SJCRH30 (cell line): Measurements from ENCODE around the gene PPP1R7. TPM values are rescaled to one million over a fixed set of nuclear protein-coding genes. Genes with fewer than 3 reads are reported as not detected.

Experiments
- DNase-seq, 2 experiments: peaks; one replicate each; pipeline ENCODE4 v3.0.0-alpha.2; 2015 to 2020
- H3K27ac ChIP-seq: fragments of 250-450 bp; sonication (Bioruptor Pico); 2 replicates; pipeline ENCODE4 v1.5.1; 2020; ENCODE audit warnings: mild to moderate bottlenecking, moderate library complexity
- H3K27me3 ChIP-seq: fragments of 250-450 bp; sonication (Bioruptor Pico); 2 replicates; pipeline ENCODE4 v1.5.1; 2020; ENCODE audit warnings: mild to moderate bottlenecking, moderate library complexity
- H3K36me3 ChIP-seq: fragments of 250-450 bp; sonication (Bioruptor Pico); 2 replicates; pipeline ENCODE4 v1.5.1; 2020; ENCODE audit warnings: mild to moderate bottlenecking, moderate library complexity
- H3K4me1 ChIP-seq: fragments of 250-450 bp; sonication (Bioruptor Pico); 2 replicates; pipeline ENCODE4 v1.5.1; 2020; ENCODE audit warnings: mild to moderate bottlenecking, moderate library complexity
- H3K4me3 ChIP-seq: fragments of 250-450 bp; sonication (Bioruptor Pico); 2 replicates; pipeline ENCODE4 v1.5.1; 2020; ENCODE audit warnings: mild to moderate bottlenecking, moderate library complexity
- H3K9me3 ChIP-seq: fragments of 250-450 bp; sonication (Bioruptor Pico); replicated peaks from 2 replicates; pipeline ENCODE4 v1.5.1; 2020; ENCODE audit warnings: mild to moderate bottlenecking, moderate library complexity
- total RNA-seq: library from RNA; depleted of rRNA; stranded (reverse); fragments of >200 nt; shearing (Covaris generic); gene quantifications from 2 replicates; pipeline ENCODE4 v1.2.3, GENCODE V29; 2014

Gene PPP1R7
- total RNA-seq, 1 experiment from 2014 or later: 78.6 TPM

DNA sequence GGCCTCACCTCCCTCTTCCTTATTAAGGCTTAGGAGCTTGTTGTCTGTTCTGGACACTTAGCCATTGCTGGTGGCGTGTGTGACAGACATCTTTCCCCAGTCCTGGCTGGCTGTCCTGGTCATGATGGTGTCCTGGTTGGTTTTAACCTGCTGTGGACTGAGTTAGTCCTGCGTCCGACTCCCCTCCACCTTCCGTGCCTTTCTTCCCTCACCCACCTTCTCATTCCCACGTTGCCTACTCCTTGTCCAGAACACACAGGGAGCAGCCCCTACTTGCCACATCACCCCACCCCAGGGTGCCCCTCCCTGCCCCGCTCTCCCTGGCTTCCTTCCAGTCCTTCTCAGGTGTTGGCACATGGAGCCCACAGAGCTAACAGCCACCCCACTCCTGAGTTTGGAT, 47.7 kb downstream of the PPP1R7 start:
- DNase-seq: no peak
- no peak overlapping the region for H3K4me3 ChIP-seq
- no peaks in the 10 kb centered on the region for H3K9me3 ChIP-seq
- H3K36me3 ChIP-seq: no peaks in the 10 kb centered on the region
- H3K4me1 ChIP-seq: no peaks in the 10 kb centered on the region
- 0 out of 2 replicates have a peak, but pooled peaks cover 2% of the 10 kb centered on the region for H3K27me3 ChIP-seq
- no peak overlapping the region for H3K27ac ChIP-seq

DNA sequence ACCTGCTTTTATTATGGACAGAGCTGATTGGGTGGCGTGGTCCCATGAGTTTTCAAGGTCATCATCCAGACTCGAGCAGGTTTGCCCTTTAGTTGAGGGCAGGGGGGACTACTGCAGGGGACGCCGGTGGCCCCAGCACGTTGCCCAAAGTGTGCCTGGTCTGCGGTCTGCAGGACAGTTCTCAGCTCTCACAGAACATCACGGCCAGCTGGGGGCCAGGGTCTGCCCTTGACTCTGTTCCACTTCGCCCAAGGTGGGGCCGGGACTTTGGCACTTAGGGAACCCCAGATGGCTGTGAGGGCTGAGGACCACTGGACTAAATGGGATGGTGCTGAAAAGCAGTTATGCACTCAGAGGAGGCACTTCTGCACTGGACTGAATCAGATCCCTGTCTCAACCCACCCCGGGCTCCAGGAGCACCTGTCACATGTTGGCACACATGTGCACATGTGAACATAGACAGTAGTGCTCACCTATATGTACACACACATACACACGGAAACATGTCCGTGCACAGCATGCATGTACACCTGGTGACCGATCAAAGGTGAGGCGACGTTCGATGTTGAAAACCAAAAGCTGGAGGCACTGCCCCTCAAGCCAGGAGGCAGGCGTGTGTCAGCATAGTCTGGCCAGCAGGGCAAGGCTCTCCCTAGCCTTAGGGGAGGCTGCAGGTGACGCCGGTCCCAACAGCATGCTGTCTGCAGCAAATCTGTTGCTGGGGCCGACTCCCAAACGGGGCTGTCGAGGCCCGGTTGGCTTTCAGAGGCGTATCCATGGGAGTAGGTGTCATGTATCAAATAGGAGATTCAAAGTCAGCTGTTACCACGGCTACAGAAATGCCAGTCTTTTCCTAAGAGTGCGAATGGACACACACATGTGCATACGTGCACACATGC, 48.4 kb downstream of the PPP1R7 start:
- H3K4me3 ChIP-seq: no peak overlapping the region
- no peaks in the 10 kb centered on the region for H3K36me3 ChIP-seq
- H3K27ac ChIP-seq: no peak overlapping the region
- H3K27me3 ChIP-seq: no peaks in the 10 kb centered on the region
- H3K9me3 ChIP-seq: no peaks in the 10 kb centered on the region
- H3K4me1 ChIP-seq: no peaks in the 10 kb centered on the region
- no peak for DNase-seq

DNA sequence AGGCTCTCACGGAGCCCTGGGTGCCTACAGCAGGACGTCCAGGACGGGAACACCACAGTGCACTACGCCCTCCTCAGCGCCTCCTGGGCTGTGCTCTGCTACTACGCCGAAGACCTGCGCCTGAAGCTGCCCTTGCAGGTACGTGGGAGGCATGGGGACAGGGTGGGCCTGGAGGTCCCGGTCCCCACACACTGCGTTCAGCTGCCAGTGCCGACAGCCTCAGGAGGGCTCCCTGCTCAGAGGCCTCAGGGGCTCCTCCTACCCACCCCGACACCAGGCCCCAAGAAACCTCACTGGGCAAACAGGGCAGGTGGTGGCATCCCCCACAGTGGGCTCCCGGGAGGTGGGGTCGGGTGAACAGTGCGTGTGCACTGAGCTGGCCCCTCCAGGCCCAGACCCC, 49.0 kb downstream of the PPP1R7 start:
- Histone ChIP-seq H3K27ac (no peak overlapping the region), H3K4me1 (no peaks in the 10 kb centered on the region), H3K9me3 (no peaks in the 10 kb centered on the region), H3K27me3 (no peaks in the 10 kb centered on the region), H3K4me3 (no peak overlapping the region), H3K36me3 (no peaks in the 10 kb centered on the region)
- no peak for DNase-seq

DNA sequence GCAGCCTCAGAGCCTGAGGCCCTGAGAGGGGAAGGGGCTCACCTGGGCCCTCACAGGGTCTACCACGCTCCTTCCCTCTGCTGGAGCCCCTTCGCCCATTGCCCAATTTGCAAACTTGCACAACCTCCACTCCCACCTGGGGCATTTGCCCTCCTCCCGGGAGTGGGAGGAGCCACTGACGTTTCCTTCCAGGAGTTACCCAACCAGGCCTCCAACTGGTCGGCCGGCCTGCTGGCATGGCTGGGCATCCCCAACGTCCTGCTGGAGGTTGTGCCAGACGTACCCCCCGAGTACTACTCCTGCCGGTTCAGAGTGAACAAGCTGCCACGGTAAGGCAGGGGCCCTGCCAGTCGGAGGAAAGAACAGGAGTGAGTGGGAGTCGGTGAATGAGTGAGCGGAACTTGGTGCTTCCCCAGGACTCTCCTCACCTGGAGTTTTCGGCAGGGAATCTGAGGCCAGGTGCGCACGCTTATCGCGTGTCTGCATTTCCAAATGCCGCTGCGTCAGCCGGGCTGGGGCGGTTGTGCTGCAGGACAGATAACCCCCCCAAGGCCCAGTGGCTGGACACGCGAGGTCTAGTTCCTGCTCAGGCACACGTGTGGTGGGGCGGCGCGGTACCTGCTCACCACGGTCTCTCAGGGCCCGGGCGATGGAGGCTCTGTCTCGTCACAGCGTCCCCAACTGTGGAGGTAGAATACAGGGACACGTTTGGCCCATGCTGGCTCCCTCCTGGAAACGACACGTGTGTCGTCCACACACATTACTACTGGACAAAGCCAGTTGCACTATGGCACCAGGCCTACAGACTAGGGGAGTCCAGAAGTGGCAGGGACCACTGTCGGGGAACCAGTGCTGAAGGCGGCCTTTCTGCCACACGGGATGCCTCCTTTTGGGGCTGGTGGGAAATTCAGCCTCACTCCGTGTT, 49.9 kb downstream of the PPP1R7 start:
- no peaks in the 10 kb centered on the region for H3K4me1 ChIP-seq
- no peaks in the 10 kb centered on the region for H3K27me3 ChIP-seq
- no peak overlapping the region for H3K4me3 ChIP-seq
- no peak overlapping the region for H3K27ac ChIP-seq
- no peak for DNase-seq
- no peaks in the 10 kb centered on the region for H3K9me3 ChIP-seq
- H3K36me3 ChIP-seq: no peaks in the 10 kb centered on the region

DNA sequence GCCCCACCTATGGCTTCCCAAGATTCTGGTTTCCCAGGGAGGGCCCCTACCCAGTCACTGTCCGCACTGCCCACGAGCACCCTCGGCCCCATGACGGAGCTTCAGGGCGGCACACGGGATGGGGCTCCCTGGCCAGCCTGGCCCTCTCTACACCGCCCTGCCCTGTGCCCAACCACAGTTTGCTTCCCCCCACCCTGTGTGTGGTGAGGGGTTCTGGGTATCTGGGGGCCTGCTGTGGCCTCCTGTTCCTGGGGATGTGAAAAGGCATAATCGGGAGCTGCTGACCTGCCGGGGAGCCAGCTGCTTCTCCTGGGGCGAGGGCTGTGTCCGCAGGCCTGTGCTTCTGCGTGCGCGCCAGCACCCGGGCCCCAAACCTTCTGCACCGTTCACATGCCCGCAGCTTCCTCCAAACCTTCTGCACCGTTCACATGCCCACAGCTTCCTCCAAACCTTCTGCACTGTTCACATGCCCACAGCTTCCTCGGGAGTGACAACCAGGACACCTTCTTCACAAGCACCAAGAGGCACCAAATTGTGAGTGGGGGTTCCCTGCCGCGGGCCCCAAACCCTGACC, 50.6 kb downstream of the PPP1R7 start:
- no peak overlapping the region for H3K4me3 ChIP-seq
- DNase-seq: no peak
- no peaks in the 10 kb centered on the region for H3K36me3 ChIP-seq
- H3K4me1 ChIP-seq: no peaks in the 10 kb centered on the region
- no peaks in the 10 kb centered on the region for H3K27me3 ChIP-seq
- no peak overlapping the region for H3K27ac ChIP-seq
- H3K9me3 ChIP-seq: no peaks in the 10 kb centered on the region

DNA sequence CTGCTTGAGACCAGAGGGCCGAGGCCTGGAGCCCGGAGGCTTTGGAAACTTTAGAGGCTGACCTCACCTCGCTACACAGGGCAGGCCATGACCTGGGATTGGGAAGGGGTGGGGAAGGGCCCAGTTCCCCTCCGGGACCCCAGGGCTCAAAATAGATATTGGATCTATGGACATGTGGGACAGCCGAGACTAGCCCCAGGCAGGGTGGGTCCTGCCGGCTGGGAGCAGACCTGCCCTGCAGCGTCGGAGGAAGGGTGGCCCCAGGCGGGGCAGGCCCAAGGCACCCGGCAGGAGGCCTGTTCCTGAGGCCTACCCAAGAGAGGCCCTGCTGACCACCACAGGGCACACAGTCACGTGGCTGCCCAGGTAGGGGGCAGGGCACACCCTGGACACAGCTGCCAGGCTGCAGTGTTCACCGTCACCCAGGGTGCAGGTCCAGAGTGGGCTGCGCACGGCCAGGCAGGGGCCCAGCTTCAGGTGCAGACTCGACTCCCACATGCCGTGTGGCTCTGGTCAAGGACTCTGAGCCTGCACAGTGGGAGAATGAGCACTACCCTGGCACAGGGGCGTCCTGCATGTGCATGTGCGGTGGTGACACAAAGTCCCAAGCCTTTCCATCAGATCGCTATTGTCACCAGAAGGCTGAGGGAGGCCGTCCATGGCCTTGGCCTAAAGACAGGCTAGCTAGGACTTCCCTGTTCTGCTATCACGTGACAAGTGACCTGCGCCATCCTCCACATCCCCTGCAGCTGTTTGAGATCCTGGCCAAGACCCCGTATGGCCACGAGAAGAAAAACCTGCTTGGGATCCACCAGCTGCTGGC, 51.4 kb downstream of the PPP1R7 start:
- peak in 1 of 2 experiments; percentile 35 for DNase-seq
- Histone ChIP-seq H3K36me3 (no peaks in the 10 kb centered on the region), H3K27me3 (no peaks in the 10 kb centered on the region), H3K27ac (no peak overlapping the region), H3K4me3 (no peak overlapping the region), H3K4me1 (no peaks in the 10 kb centered on the region), H3K9me3 (no peaks in the 10 kb centered on the region)

DNA sequence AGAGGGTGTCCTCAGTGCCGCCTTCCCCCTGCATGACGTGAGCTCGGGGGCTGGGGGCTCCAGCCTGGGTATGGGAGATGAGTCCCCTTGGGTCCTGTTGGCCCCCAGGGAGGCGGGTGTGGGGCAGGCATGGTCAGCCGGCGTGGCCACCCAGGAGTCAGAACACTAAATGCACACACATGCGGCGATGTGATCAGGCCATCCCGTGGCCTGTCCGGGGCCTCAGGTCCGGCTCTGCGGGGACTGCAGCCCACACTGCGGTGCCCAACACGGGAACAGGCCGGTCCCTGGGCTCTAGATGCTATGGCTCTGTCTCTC, 52.0 kb downstream of the PPP1R7 start:
- Histone ChIP-seq H3K36me3 (no peaks in the 10 kb centered on the region), H3K4me1 (no peaks in the 10 kb centered on the region), H3K9me3 (no peaks in the 10 kb centered on the region), H3K4me3 (no peak overlapping the region), H3K27me3 (no peaks in the 10 kb centered on the region), H3K27ac (no peak overlapping the region)
- no peak for DNase-seq

DNA sequence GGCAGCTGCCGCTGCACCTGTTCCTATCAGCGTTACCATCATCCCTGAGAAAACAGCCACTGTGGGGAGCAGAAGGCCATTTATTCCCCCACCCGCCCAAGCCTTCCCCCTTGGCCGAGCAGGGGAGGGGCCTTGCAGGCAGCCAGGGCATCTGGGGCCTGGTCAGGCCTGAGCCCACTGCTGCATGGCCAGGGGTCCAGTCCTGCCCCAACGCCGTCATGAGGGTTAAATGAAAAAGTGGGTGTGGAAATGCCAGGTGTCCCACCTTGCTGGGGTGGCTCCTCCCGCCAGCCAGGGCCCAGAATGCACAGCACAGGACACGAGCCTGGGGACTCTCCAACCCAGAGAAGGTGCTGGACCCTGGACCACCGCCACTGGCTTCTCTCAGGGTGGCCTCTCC, 52.4 kb downstream of the PPP1R7 start:
- no peaks in the 10 kb centered on the region for H3K27me3 ChIP-seq

DNA sequence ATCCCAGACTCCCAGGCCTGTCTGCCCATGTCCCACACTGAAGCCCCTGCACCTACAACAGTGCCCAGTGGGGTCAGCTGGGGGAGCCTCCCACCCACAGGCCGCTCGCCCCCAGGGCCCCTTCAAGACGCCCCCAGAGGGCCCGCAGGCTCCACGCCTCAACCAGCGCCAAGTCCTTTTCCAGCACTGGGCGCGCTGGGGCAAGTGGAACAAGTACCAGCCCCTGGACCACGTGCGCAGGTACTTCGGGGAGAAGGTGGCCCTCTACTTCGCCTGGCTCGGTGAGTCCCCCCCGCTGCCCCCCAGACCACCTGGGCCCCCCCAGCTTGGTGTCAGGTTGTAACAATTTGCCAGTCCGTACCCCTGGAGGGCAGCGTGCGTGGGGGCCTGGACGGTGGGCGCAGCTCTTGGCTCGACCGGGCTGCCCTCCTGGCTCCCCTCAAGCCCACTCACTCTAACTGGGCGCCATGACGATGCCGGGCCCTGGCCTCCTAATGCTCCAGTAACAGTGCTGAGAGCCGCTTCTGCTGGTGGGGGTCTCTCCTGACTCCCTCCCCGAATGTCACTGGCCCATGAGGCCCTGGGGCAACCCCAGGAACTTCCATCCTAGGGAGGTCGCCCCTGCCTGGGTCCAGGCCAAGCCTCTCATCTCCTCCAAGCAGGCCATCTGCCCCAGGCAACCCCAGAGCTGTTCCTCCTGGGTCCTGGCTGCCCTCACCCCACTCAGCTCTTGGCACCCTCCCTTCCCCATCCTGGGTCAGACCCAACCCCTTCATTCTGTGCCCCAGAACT, 53.1 kb downstream of the PPP1R7 start:
- Histone ChIP-seq H3K27me3 (no peaks in the 10 kb centered on the region), H3K36me3 (no peaks in the 10 kb centered on the region), H3K9me3 (no peaks in the 10 kb centered on the region), H3K27ac (no peak overlapping the region), H3K4me3 (no peak overlapping the region), H3K4me1 (no peaks in the 10 kb centered on the region)
- DNase-seq: no peak

More for the DNA sequence above, 52.4 kb downstream of the PPP1R7 start:
- H3K27ac ChIP-seq: no peak overlapping the region
- DNase-seq: no peak
- no peaks in the 10 kb centered on the region for H3K9me3 ChIP-seq
- no peak overlapping the region for H3K4me3 ChIP-seq
- no peaks in the 10 kb centered on the region for H3K4me1 ChIP-seq
- no peaks in the 10 kb centered on the region for H3K36me3 ChIP-seq

DNA sequence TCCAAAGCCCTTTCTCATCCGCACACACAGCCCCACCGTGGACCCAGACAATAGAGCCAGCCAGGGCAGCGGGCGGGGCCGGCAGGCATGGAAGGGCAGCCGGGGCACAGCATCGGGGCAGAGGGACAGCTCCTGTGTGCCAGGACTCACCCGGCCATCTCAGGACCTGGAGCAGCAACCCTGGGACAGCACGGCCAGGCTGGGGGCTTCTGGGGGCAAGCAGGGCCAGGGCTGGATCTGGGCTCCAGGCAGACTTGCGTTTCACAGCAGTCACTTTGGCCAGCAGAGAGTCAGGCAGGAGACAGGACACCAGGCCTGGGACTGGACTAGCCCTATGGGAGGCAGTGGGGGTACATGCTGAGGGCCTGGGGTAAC, 53.7 kb downstream of the PPP1R7 start:
- no peaks in the 10 kb centered on the region for H3K27me3 ChIP-seq
- no peaks in the 10 kb centered on the region for H3K4me1 ChIP-seq
- no peak overlapping the region for H3K27ac ChIP-seq
- no peaks in the 10 kb centered on the region for H3K9me3 ChIP-seq
- H3K4me3 ChIP-seq: no peak overlapping the region
- H3K36me3 ChIP-seq: no peaks in the 10 kb centered on the region
- DNase-seq: no peak

DNA sequence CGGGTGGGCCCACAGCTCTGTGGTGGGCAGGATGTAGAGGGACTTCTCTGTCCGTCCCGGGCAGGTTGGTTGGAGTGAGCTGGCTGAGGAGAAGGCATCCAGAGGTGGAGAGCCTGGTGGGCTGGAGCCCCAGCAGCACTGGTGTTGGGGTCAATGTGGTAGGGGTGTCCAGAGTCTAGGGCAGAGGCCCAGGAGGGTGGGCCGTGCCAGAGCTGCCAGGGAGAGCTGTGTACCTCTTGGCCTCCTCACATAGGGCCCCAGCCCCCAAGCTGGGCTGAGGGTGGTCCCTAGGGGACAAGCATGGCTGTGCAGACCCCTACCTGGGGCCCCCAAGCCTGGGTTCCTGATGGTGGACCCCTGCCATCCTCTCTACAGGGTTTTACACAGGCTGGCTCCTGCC, 54.2 kb downstream of the PPP1R7 start:
- H3K4me3 ChIP-seq: no peak overlapping the region
- H3K36me3 ChIP-seq: no peaks in the 10 kb centered on the region
- no peaks in the 10 kb centered on the region for H3K9me3 ChIP-seq
- H3K4me1 ChIP-seq: no peaks in the 10 kb centered on the region
- H3K27me3 ChIP-seq: no peaks in the 10 kb centered on the region
- DNase-seq: no peak
- no peak overlapping the region for H3K27ac ChIP-seq

DNA sequence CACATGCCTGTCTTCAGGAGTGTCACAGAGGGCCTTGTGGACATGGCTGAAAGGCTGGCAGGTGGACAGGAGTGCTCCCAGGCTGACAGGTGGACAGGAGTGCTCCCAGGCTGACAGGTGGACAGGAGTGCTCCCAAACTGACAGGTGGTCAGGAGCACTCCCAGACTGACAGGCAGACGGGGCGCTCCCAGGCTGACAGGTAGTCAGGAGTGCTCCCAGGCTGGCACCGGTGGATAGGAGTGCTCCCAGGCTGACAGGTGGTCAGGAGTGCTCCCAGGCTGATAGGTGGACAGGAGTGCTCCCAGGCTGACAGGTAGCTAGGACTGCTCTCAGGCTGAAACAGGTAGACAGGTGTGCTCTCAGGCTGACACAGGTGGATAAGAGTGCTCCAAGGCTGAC, 54.8 kb downstream of the PPP1R7 start:
- Histone ChIP-seq H3K36me3 (no peaks in the 10 kb centered on the region), H3K4me3 (no peak overlapping the region), H3K27me3 (no peaks in the 10 kb centered on the region), H3K4me1 (no peaks in the 10 kb centered on the region), H3K9me3 (no peaks in the 10 kb centered on the region), H3K27ac (no peak overlapping the region)
- no peak for DNase-seq

DNA sequence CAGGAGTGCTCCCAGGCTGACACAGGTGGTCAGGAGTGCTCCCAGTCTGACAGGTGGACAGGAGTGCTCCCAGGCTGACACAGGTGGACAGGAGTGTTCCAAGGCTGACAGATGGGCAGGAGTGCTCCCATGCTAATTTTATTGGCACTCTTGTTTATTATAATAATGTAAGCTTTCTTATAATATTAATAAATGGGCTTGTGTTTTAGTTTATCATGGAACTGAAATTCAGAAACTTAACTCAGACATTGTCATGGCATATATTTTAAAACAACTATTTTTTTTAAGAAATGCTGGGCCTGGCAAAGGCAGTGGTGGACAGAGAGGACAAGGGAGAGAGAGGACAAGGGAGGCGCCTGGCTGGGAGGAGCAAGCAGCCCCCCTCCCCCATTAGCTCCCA, 56.9 kb downstream of the PPP1R7 start:
- H3K27ac ChIP-seq: no peak overlapping the region
- no peaks in the 10 kb centered on the region for H3K27me3 ChIP-seq
- no peaks in the 10 kb centered on the region for H3K4me1 ChIP-seq
- H3K9me3 ChIP-seq: no peaks in the 10 kb centered on the region
- no peak for DNase-seq
- no peaks in the 10 kb centered on the region for H3K36me3 ChIP-seq
- no peak overlapping the region for H3K4me3 ChIP-seq

DNA sequence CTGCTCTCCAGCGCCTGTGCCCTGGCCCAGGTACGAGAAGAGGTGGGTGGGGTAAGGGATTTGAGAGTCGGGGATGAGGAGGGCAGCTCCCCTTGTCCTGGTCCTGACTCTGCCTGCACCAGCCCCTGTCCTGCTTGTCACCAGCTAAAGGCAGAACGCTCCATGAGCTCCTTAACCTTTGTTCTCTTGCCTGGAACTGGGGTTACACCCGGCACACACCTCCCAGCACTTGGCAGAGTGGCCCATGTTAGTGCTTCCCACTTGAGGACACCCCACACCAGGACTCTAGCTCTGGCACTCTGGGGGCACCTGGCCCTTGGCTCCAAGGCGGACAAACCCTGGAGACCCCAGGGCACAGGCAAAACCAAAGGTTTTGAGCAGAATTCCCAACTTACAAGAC, 57.4 kb downstream of the PPP1R7 start:
- Histone ChIP-seq H3K27ac (no peak overlapping the region), H3K4me1 (no peaks in the 10 kb centered on the region), H3K36me3 (no peaks in the 10 kb centered on the region), H3K9me3 (no peaks in the 10 kb centered on the region), H3K4me3 (no peak overlapping the region), H3K27me3 (no peaks in the 10 kb centered on the region)
- no peak for DNase-seq
